Psoas muscle (tissue), 8 donors: ENCODE data around the gene IGSF8. TPM values are rescaled to one million over a fixed set of nuclear protein-coding genes. Genes with fewer than 3 reads are reported as not detected.

Source experiments
- ATAC-seq, 4 donors: fragments of 200-7000 bp; cut with Tn5 transposase; one replicate each; pipeline ENCODE4 v1.9.1; 2020; ENCODE audit warnings: moderate library complexity in 3 of 4, mild to moderate bottlenecking in 2 of 4
- DNase-seq, 2 donors: peaks; one replicate each; pipeline ENCODE4 v3.0.0-alpha.2; 2020
- H3K27ac ChIP-seq: fragments of 200-600 bp; one replicate; pipeline ENCODE4 v1.8.0; 2022
- H3K27me3 ChIP-seq, 3 donors: fragments of 200-600 bp in 1 of 3; one replicate each; pipeline versions ENCODE4 v1.6.1 to v1.8.0; 2013 to 2022; ENCODE audit warnings: low read length in 2 of 3, mild to moderate bottlenecking in 2 of 3, moderate library complexity in 1 of 3; ENCODE audit not compliant: insufficient read depth in 3 of 3
- H3K36me3 ChIP-seq, 2 donors: fragments of 200-600 bp in 1 of 2; one replicate each; pipeline versions ENCODE4 v1.6.1 to v1.8.0; 2013 to 2022; ENCODE audit warnings: low read depth in 1 of 2, mild to moderate bottlenecking in 1 of 2, moderate library complexity in 1 of 2; ENCODE audit not compliant: insufficient read depth in 1 of 2
- H3K4me1 ChIP-seq: fragments of 200-600 bp; one replicate; pipeline ENCODE4 v1.8.0; 2022
- H3K4me3 ChIP-seq: fragments of 200-600 bp; one replicate; pipeline ENCODE4 v1.8.0; 2022; ENCODE audit warnings: mild to moderate bottlenecking
- H3K9me3 ChIP-seq: fragments of 200-600 bp; one replicate; pipeline ENCODE4 v1.8.0; 2022
- WGBS, 3 donors: extraction: QIAGEN DNeasy Blood & Tissue Kit; methylation state at CpG; one replicate each; pipeline versions ENCODE4 v1.1.6 to v1.1.7; 2013; 5-methylcytosine and 5-hydroxymethylcytosine counted together
- intact Hi-C, 2 donors: fragments of 100-400 bp; cut with DNase I; formaldehyde crosslinking; loops; one replicate each; pipeline versions ENCODE4 v1.11.0 to v1.14.2; 2022
- polyA plus RNA-seq, 3 donors: library from polyadenylated mRNA; stranded (reverse); fragments of 200-250 nt; gene quantifications; one replicate each; pipeline ENCODE4 v1.2.3, GENCODE V29; 2013
- total RNA-seq, 4 donors: library from RNA; stranded (reverse); fragmentation: NEBNext Ultra II Directional in 2 of 4; extraction: Animal tissue kit (Norgen Biotek cat#: 25700) in 2 of 4; gene quantifications; one replicate each; pipeline versions ENCODE4 v1.2.1 to v1.2.4, GENCODE V29; 2021 to 2023
- TF ChIP-seq, protein P1 (sequence below): fragments of 200-600 bp; IDR thresholded peaks from one replicate; pipeline ENCODE4 v1.8.0; 2022; ENCODE audit warnings: antibody characterized with exemption
- donor health status: healthy with polysubstance abuse.
- donor health status: DM: no; HTN: no; CAD: no; lungs with moderate emphysema.
- donor health status: Bipolar disorder and iron deficiency.
- donor health status: healthy.
- donor health status: DM: yes; HTN: yes; CAD: no.
- donor health status: DM: no; HTN: no; CAD: no.
- donor health status: DM: no; HTN: no; CAD: no.
- donor health status: DM: yes; HTN: yes; CAD: no.

Gene IGSF8
- total and polyA plus RNA-seq, 7 donors = 4.3 to 8.6 (median 6.4) TPM

DNA sequence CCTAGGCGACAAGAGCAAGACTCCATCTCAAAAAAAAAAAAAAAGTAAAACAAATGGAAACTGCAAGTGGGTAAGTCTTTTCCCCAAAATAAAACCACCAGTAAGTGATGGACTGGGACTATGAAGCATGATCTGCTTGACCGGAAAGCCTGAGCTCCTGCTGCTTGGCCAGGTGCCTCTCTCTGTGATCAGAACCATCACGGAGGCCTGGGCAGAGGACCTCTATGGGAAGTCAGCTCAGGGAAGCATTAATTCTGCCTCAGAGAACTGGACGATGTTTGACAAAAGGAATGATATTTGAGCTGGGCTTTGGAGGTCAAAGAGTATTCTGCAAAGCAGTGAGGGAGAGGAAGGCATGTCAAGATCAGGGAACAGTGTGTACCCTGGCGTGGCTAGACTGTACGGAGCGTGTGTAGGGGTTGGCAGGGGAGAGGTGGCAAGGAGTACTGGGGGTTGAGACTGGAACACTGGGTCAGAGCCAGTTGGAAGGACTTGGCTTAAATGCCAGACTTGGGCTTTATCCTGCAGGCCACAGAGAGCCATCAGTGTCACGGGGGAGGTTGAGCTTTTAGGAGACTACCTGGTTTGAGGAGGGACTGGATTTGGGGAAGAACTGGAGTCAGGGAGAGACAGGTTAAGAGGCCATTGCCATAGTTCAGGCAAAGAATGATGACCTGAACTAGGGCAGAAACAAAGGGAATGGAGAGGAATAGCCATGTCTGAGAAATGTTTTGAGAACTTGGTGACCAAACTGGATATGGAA is 33.6 kb upstream of the IGSF8 start:
- peak; percentile 73 to 91 for DNase-seq
- Histone ChIP-seq H3K27ac (peak overlapping the region; percentile 98), H3K27me3 (no peaks in the 10 kb centered on the region), H3K9me3 (no peaks in the 10 kb centered on the region), H3K4me3 (peak overlapping the region; percentile 11), H3K4me1 (peaks cover 84% of the 10 kb centered on the region), H3K36me3 (peaks cover 0 to 89% of the 10 kb centered on the region in 2 donors)
- 16 to 39% (median 23%) methylated on average over 8 of the region's 8 CpGs for WGBS, 3 donors
- TF ChIP-seq, protein P1, sequence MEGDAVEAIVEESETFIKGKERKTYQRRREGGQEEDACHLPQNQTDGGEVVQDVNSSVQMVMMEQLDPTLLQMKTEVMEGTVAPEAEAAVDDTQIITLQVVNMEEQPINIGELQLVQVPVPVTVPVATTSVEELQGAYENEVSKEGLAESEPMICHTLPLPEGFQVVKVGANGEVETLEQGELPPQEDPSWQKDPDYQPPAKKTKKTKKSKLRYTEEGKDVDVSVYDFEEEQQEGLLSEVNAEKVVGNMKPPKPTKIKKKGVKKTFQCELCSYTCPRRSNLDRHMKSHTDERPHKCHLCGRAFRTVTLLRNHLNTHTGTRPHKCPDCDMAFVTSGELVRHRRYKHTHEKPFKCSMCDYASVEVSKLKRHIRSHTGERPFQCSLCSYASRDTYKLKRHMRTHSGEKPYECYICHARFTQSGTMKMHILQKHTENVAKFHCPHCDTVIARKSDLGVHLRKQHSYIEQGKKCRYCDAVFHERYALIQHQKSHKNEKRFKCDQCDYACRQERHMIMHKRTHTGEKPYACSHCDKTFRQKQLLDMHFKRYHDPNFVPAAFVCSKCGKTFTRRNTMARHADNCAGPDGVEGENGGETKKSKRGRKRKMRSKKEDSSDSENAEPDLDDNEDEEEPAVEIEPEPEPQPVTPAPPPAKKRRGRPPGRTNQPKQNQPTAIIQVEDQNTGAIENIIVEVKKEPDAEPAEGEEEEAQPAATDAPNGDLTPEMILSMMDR = no peak
- intact Hi-C loops = no loop called here
- peak; percentile 45 to 75 (median 71) for ATAC-seq

DNA sequence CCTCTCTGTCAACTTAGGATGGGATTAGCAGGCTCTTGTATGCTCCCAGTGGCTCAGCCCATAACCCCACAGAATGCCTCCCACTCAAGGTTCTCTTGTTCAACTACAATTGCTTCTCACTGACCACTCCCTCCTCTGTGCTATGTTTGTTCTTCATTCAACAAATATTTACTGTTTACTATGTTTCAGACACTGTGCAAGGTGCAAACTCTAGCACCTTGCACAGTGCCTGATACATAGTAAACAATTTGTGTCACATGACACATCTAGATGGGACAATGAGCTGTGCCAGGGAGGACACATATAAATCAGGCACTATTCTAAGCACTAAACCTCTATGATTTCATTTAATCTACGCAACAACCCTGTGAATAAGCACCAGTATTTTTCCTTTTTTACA is 32.5 kb upstream of the IGSF8 start:
- no peak for ATAC-seq
- Histone ChIP-seq H3K4me3 (peak overlapping the region; percentile 34), H3K9me3 (no peaks in the 10 kb centered on the region), H3K27ac (peak overlapping the region; percentile 98), H3K27me3 (no peaks in the 10 kb centered on the region), H3K36me3 (peaks cover 0 to 89% of the 10 kb centered on the region in 2 donors), H3K4me1 (peaks cover 86% of the 10 kb centered on the region)
- DNase-seq = no peak
- TF ChIP-seq, protein P1 = no peak
- 41 to 62% (median 50%) methylated on average over 1 of the region's 1 CpG for WGBS, 3 donors
- intact Hi-C loops = no loop called here

DNA sequence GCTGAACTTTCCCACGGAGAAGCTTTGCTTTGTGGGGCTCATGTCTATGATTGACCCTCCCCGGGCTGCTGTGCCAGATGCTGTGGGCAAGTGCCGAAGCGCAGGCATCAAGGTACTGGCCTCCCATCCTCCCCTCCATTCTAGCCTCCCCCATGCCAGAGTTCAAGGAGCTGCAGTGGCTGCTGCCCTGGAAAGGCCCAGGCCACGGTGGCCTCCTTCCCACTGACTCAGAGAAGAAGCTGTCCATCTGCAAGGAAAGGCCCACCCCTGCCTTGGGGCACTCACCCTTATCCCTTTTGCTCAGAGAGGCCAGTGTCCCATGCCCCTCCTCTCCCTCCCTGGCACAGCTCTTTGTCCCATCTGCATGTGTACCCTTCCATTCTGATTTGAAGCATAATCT is 32.1 kb upstream of the IGSF8 start:
- ATAC-seq (no peak), DNase-seq (peak in 1 of 2 donors; percentile 72)
- H3K27ac ChIP-seq = peak overlapping the region; percentile 98
- H3K4me1 ChIP-seq = peaks cover 90% of the 10 kb centered on the region
- H3K4me3 ChIP-seq = peak overlapping the region; percentile 34
- no peaks in the 10 kb centered on the region for H3K27me3 ChIP-seq
- H3K9me3 ChIP-seq = no peaks in the 10 kb centered on the region
- intact Hi-C loops = no loop called here
- peaks cover 0 to 89% of the 10 kb centered on the region in 2 donors for H3K36me3 ChIP-seq
- TF ChIP-seq, protein P1 = no peak
- 35 to 43% (median 37%) methylated on average over 5 of the region's 5 CpGs for WGBS, 3 donors

DNA sequence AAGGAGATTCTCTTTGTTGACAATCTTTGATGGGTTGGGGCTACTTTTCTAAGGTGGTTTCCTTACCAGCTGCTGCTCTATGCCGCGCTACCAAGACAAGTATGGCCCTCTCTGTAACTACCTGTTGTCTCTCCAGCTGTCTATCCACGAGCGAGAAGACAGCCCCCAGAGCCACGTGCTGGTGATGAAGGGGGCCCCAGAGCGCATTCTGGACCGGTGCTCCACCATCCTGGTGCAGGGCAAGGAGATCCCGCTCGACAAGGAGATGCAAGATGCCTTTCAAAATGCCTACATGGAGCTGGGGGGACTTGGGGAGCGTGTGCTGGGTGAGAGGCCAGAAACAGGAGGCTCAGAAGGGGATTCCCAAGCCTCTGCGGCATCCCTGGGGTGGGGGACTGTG is 31.5 kb upstream of the IGSF8 start:
- no peaks in the 10 kb centered on the region for H3K27me3 ChIP-seq
- peak overlapping the region; percentile 98 for H3K27ac ChIP-seq
- DNase-seq = no peak
- intact Hi-C loops = no loop called here
- H3K4me3 ChIP-seq = peak overlapping the region; percentile 52
- no peaks in the 10 kb centered on the region for H3K9me3 ChIP-seq
- H3K4me1 ChIP-seq = peaks cover 95% of the 10 kb centered on the region
- ATAC-seq = no peak
- H3K36me3 ChIP-seq = peaks cover 0 to 89% of the 10 kb centered on the region in 2 donors
- TF ChIP-seq, protein P1 = no peak
- 59 to 64% (median 63%) methylated on average over 11 of the region's 11 CpGs for WGBS, 3 donors
